ELR (cell line): ENCODE data around the gene ATP5F1A.

Experiments used
- DNase-seq: peaks from one replicate; pipeline ENCODE4 v3.0.0-alpha.2; 2015; ENCODE audit warnings: low read depth

The ATP5F1A gene

GRCh38 chr18:46073474-46074331 lies 24.4 kb downstream of the ATP5F1A start:
- DNase-seq, result peak; percentile 79

GRCh38 chr18:46072959-46073358 lies 25.1 kb downstream of the ATP5F1A start:
- DNase-seq, result no peak

GRCh38 chr18:46072376-46072867 lies 25.7 kb downstream of the ATP5F1A start:
- DNase-seq, result no peak

- DNase-seq, result peak; percentile 74
Observed at GRCh38 chr18:46071653-46072375, 26.3 kb downstream of the ATP5F1A start, which contains the start of gene PSTPIP2. PSTPIP2 (minus strand) TSS chr18:46072260; CDS start chr18:46072188, 72 bp downstream.

GRCh38 chr18:46070815-46071652 lies 27.1 kb downstream of the ATP5F1A start:
- DNase-seq, result no peak

GRCh38 chr18:46070232-46070631 lies 27.9 kb downstream of the ATP5F1A start:
- DNase-seq, result no peak

GRCh38 chr18:46069524-46069923 lies 28.6 kb downstream of the ATP5F1A start:
- DNase-seq, result peak; percentile 21

- no peak for DNase-seq
Observed at GRCh38 chr18:46068763-46069162, 29.3 kb downstream of the ATP5F1A start.

GRCh38 chr18:46067438-46068007 lies 30.6 kb downstream of the ATP5F1A start:
- peak; percentile 18 for DNase-seq

- DNase-seq, result no peak
Observed at GRCh38 chr18:46062781-46063180, 35.3 kb downstream of the ATP5F1A start.

- no peak for DNase-seq
Observed at GRCh38 chr18:46061796-46062195, 36.3 kb downstream of the ATP5F1A start.

GRCh38 chr18:46061387-46061786 lies 36.7 kb downstream of the ATP5F1A start:
- no peak for DNase-seq

GRCh38 chr18:46060359-46060841 lies 37.7 kb downstream of the ATP5F1A start:
- no peak for DNase-seq

GRCh38 chr18:46055838-46056230 lies 42.3 kb downstream of the ATP5F1A start:
- DNase-seq, result no peak

GRCh38 chr18:46054956-46055837 lies 42.9 kb downstream of the ATP5F1A start:
- DNase-seq, result no peak

- DNase-seq, result no peak
Observed at GRCh38 chr18:46053368-46054095, 44.6 kb downstream of the ATP5F1A start.

GRCh38 chr18:46051731-46052461 lies 46.2 kb downstream of the ATP5F1A start:
- DNase-seq, result peak; percentile 50

- no peak for DNase-seq
Observed at GRCh38 chr18:46050268-46050667, 47.8 kb downstream of the ATP5F1A start.

GRCh38 chr18:46048641-46049040 lies 49.5 kb downstream of the ATP5F1A start:
- no peak for DNase-seq
